Measurements from ENCODE around the gene SYNE1. TPM values are rescaled to one million over a fixed set of nuclear protein-coding genes. Genes with fewer than 3 reads are reported as not detected.

Gene SYNE1
- total RNA-seq, 1 experiment from 2014 or later = 3.0 TPM

DNA sequence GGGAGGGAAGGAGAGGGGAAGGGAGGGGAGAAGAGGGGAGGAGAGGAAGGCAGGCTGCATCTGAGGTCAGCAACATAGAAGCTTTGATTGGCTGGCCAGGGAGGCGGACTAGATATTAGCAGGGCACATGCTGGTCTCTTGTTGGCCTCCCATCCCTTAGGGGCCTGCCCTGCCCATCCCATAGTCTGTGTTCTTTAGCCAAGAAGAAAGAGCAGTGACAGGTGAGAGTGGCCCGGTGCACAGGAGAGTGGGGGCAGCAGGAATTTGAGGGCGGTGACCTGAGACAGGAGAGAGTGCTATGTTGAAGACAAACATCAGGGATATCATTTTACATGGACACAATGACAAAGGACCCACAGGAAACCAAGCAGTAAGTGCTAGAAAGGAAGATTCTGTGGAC is 413.5 kb downstream of the SYNE1 start:
- Histone ChIP-seq H2BK120ac (ENCODE audit: low read depth, low read length, poor library complexity, severe bottlenecking) (no peak overlapping the region), H2AFZ (ENCODE audit: low read length) (no peak overlapping the region), H4K8ac (replicated peaks; ENCODE audit: insufficient read length, low read depth, low read length) (no peak overlapping the region), H4K5ac (ENCODE audit: insufficient read length, low read depth, low read length) (no peak overlapping the region), H3K14ac (ENCODE audit: insufficient read depth, low read length) (no peak overlapping the region), H2BK20ac (ENCODE audit: low read depth, low read length, poor library complexity, severe bottlenecking) (no peak overlapping the region), H3K56ac (ENCODE audit: insufficient read length, low read depth, low read length) (no peak overlapping the region), H3K23me2 (ENCODE audit: insufficient read length, low read depth, low read length, poor library complexity, severe bottlenecking) (no peaks in the 10 kb centered on the region), H3K18ac (ENCODE audit: insufficient read length, low read depth, low read length) (no peak overlapping the region), H4K91ac (ENCODE audit: insufficient read length, low read depth, low read length) (no peak overlapping the region), H3K9me3 (ENCODE audit: control insufficient read depth, low read depth, low read length) (peaks cover 5% of the 10 kb centered on the region), H3K79me2 (ENCODE audit: insufficient read depth, low read length) (no peaks in the 10 kb centered on the region), H2BK15ac (ENCODE audit: low read depth, low read length) (no peak overlapping the region), H3K9ac (ENCODE audit: extremely low read depth, insufficient read length, low read length) (no peak overlapping the region), H3K27me3 (ENCODE audit: insufficient read depth, low read length) (no peaks in the 10 kb centered on the region), H3K79me1 (ENCODE audit: insufficient read depth, low read depth, low read length, poor library complexity, severe bottlenecking) (no peaks in the 10 kb centered on the region), H2AK5ac (ENCODE audit: insufficient read length, low read length) (no peak overlapping the region), H3K4me2 (ENCODE audit: insufficient read depth, insufficient read length, low read length) (no peak overlapping the region), H2BK12ac (ENCODE audit: insufficient read length, low read depth, low read length) (no peak overlapping the region), H3K23ac (ENCODE audit: insufficient read length, low read depth, low read length) (no peak overlapping the region), H3K4me1 (ENCODE audit: insufficient read depth, low read length) (no peaks in the 10 kb centered on the region; the same call in 1 of the 2 replicates), H2BK5ac (ENCODE audit: insufficient read length, low read length) (no peak overlapping the region), H3T11ph (ENCODE audit: low read length) (no peak overlapping the region), H4K20me1 (ENCODE audit: control insufficient read depth, insufficient read depth, insufficient read length) (no peaks in the 10 kb centered on the region), H3K4ac (ENCODE audit: low read depth, low read length) (no peak overlapping the region), H3K27ac (ENCODE audit: insufficient read length, low read depth, low read length) (no peak overlapping the region)
- Mint-ChIP-seq H3K27me3 (ENCODE audit: low read depth) (no peaks in the 10 kb centered on the region), H3K4me3 (no peak overlapping the region), H3K36me3 (ENCODE audit: insufficient read depth in 1 of 3, low read depth in 3 of 3) (peaks cover 7 to 24% (median 14%) of the 10 kb centered on the region in 3 experiments), H3K4me1 (peaks cover 0 to 5% of the 10 kb centered on the region in 2 experiments; a peak in 2 of 4 replicates), H3K9me3 (peaks cover 11 to 12% of the 10 kb centered on the region in 2 experiments; a peak in 4 of 5 replicates), H3K27ac (peak overlapping the region in 2 of 3 experiments; percentile 29 to 79; a peak in 2 of 7 replicates)
- TF ChIP-seq, protein P1, sequence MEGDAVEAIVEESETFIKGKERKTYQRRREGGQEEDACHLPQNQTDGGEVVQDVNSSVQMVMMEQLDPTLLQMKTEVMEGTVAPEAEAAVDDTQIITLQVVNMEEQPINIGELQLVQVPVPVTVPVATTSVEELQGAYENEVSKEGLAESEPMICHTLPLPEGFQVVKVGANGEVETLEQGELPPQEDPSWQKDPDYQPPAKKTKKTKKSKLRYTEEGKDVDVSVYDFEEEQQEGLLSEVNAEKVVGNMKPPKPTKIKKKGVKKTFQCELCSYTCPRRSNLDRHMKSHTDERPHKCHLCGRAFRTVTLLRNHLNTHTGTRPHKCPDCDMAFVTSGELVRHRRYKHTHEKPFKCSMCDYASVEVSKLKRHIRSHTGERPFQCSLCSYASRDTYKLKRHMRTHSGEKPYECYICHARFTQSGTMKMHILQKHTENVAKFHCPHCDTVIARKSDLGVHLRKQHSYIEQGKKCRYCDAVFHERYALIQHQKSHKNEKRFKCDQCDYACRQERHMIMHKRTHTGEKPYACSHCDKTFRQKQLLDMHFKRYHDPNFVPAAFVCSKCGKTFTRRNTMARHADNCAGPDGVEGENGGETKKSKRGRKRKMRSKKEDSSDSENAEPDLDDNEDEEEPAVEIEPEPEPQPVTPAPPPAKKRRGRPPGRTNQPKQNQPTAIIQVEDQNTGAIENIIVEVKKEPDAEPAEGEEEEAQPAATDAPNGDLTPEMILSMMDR (conservative IDR thresholded peaks at IDR 0.05) = no peak
- peak; percentile 87 for DNase-seq
- WGBS (ENCODE audit: extremely low coverage, insufficient read length, low lambda C conversion rate) = no CpG with 5 or more reads among the region's 3 CpGs
